Mesodermal cell (in vitro differentiated cells): ENCODE data around the gene NDUFB1.

ENCODE experiments used
- H3K27ac ChIP-seq: 2 replicates; pipeline ENCODE4 v1.7.0; 2013; ENCODE audit warnings: mild to moderate bottlenecking, low read depth, low read length, moderate library complexity; ENCODE audit not compliant: severe bottlenecking
- H3K36me3 ChIP-seq: 2 replicates; pipeline ENCODE4 v1.7.1; 2013; ENCODE audit warnings: mild to moderate bottlenecking, low read length, moderate library complexity; ENCODE audit not compliant: control insufficient read depth, insufficient read depth
- H3K4me1 ChIP-seq: one replicate; pipeline ENCODE4 v1.7.1; 2013; ENCODE audit warnings: mild to moderate bottlenecking, low read length; ENCODE audit not compliant: insufficient read depth, control insufficient read depth, poor library complexity, severe bottlenecking
- H3K4me3 ChIP-seq: 2 replicates; pipeline ENCODE4 v1.7.0; 2013; ENCODE audit warnings: low read length, control low read depth, mild to moderate bottlenecking; ENCODE audit not compliant: insufficient read depth, poor library complexity, severe bottlenecking; ENCODE audit errors: extremely low read depth
- H3K9me3 ChIP-seq: 2 replicates; pipeline ENCODE4 v1.7.1; 2013; ENCODE audit warnings: mild to moderate bottlenecking, low read length, moderate library complexity; ENCODE audit not compliant: control insufficient read depth
- WGBS, 2 experiments: methylation state at CpG; one replicate each; pipeline ENCODE4 v1.1.5; 2013; ENCODE audit warnings: missing lambda C conversion rate in 2 of 2; ENCODE audit not compliant: insufficient coverage in 2 of 2; 5-methylcytosine and 5-hydroxymethylcytosine counted together

Gene NDUFB1

GRCh38 chr14:92122761-92123160 lies 1.3 kb upstream of the NDUFB1 start:
- H3K4me3 ChIP-seq: peak overlapping the region; percentile 91
- 62 to 64% methylated on average over 6 to 7 of the region's 9 CpGs for WGBS, 2 experiments
- H3K27ac ChIP-seq: no peak overlapping the region
- H3K36me3 ChIP-seq: peaks cover 45% of the 10 kb centered on the region
- no peaks in the 10 kb centered on the region for H3K9me3 ChIP-seq
- H3K4me1 ChIP-seq: no peaks in the 10 kb centered on the region

GRCh38 chr14:92122351-92122677 lies 808 bp upstream of the NDUFB1 start:
- WGBS, 2 experiments: 0 to 1% methylated on average over 22 of the region's 22 CpGs
- H3K9me3 ChIP-seq: no peaks in the 10 kb centered on the region
- H3K4me3 ChIP-seq: peak overlapping the region; percentile 91
- H3K36me3 ChIP-seq: peaks cover 43% of the 10 kb centered on the region
- H3K4me1 ChIP-seq: no peaks in the 10 kb centered on the region
- peak overlapping the region; percentile 99 for H3K27ac ChIP-seq

- H3K9me3 ChIP-seq: no peaks in the 10 kb centered on the region
- H3K27ac ChIP-seq: peak overlapping the region; percentile 99
- peak overlapping the region; percentile 91 for H3K4me3 ChIP-seq
- H3K36me3 ChIP-seq: peaks cover 41% of the 10 kb centered on the region
- WGBS, 2 experiments: 0 to 1% methylated on average over 35 to 36 of the region's 36 CpGs
- no peaks in the 10 kb centered on the region for H3K4me1 ChIP-seq
These were observed 268 bp downstream of the NDUFB1 start for GRCh38 chr14:92121207-92121669.

GRCh38 chr14:92109490-92109889 lies 12.0 kb downstream of the NDUFB1 start:
- no peak overlapping the region for H3K4me3 ChIP-seq
- WGBS, 2 experiments: 91 to 97% methylated on average over 4 to 5 of the region's 5 CpGs
- H3K27ac ChIP-seq: no peak overlapping the region
- H3K4me1 ChIP-seq: no peaks in the 10 kb centered on the region
- H3K9me3 ChIP-seq: no peaks in the 10 kb centered on the region
- H3K36me3 ChIP-seq: no peaks in the 10 kb centered on the region

- 19 to 28% methylated on average over 7 of the region's 11 CpGs for WGBS, 2 experiments
- H3K27ac ChIP-seq: peak overlapping the region; percentile 23
- H3K9me3 ChIP-seq: no peaks in the 10 kb centered on the region
- no peaks in the 10 kb centered on the region for H3K4me1 ChIP-seq
- no peaks in the 10 kb centered on the region for H3K36me3 ChIP-seq
- H3K4me3 ChIP-seq: no peak overlapping the region
These were observed 12.9 kb downstream of the NDUFB1 start for GRCh38 chr14:92108345-92109254.

- Histone ChIP-seq H3K36me3 (no peaks in the 10 kb centered on the region), H3K4me1 (no peaks in the 10 kb centered on the region), H3K4me3 (peak within 1 kb of the TSS; percentile 88), H3K27ac (peak within 1 kb of the TSS; percentile 80), H3K9me3 (no peaks in the 10 kb centered on the region)
- 0 to 5% methylated on average over 25 to 27 of the region's 66 CpGs for WGBS, 2 experiments
These were observed 15.2 kb downstream of the NDUFB1 start, which contains the start of gene ATXN3 for GRCh38 chr14:92106143-92106926. ATXN3 (minus strand) TSS chr14:92106582; CDS start chr14:92106552, 30 bp downstream.

GRCh38 chr14:92105893-92106142 lies 15.7 kb downstream of the NDUFB1 start:
- no peaks in the 10 kb centered on the region for H3K36me3 ChIP-seq
- peak overlapping the region; percentile 88 for H3K4me3 ChIP-seq
- no peaks in the 10 kb centered on the region for H3K4me1 ChIP-seq
- H3K9me3 ChIP-seq: no peaks in the 10 kb centered on the region
- 0 to 1% methylated on average over 7 to 10 of the region's 10 CpGs for WGBS, 2 experiments
- peak overlapping the region; percentile 80 for H3K27ac ChIP-seq

- Histone ChIP-seq H3K9me3 (no peaks in the 10 kb centered on the region), H3K36me3 (no peaks in the 10 kb centered on the region), H3K27ac (peak overlapping the region; percentile 80), H3K4me3 (peak overlapping the region; percentile 88), H3K4me1 (no peaks in the 10 kb centered on the region)
- WGBS, 2 experiments: 60 to 73% methylated on average over 11 to 12 of the region's 16 CpGs
These were observed 16.2 kb downstream of the NDUFB1 start for GRCh38 chr14:92105073-92105892.

GRCh38 chr14:92103363-92103989 lies 18.0 kb downstream of the NDUFB1 start:
- H3K4me1 ChIP-seq: no peaks in the 10 kb centered on the region
- WGBS, 2 experiments: 95 to 100% methylated on average over 3 to 7 of the region's 7 CpGs

GRCh38 chr14:92099802-92100201 lies 21.7 kb downstream of the NDUFB1 start:
- Histone ChIP-seq H3K4me3 (no peak overlapping the region), H3K27ac (no peak overlapping the region), H3K4me1 (no peaks in the 10 kb centered on the region), H3K9me3 (no peaks in the 10 kb centered on the region), H3K36me3 (peaks cover 14% of the 10 kb centered on the region)

More at GRCh38 chr14:92103363-92103989, 18.0 kb downstream of the NDUFB1 start:
- Histone ChIP-seq H3K27ac (no peak overlapping the region), H3K36me3 (no peaks in the 10 kb centered on the region), H3K9me3 (no peaks in the 10 kb centered on the region), H3K4me3 (no peak overlapping the region)
